ENCODE data around the gene MRPS10.

DNA sequence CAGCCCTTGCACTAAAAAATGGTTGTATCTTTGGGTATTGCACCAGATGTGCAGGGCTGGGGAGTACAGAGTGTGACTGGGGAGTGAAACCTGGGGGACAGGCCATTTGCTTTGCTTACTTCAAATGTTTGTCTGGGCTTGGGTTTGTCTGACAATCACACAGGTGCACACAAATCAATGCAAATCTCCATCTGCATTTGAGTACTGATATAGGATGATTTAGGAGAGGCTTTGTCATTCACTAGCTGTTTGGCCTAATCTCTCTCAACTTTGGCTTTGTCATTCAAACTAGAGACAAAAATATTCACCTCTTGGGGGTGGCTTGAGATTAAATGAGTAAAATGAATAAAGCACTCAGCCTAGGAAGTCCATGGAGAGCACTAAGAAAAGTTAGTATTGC lies 40.7 kb downstream of the MRPS10 start:
- TF ChIP-seq CTCF (IDR thresholded peaks at IDR 0.05) (no peak), POLR2A (IDR thresholded peaks at IDR 0.05; ENCODE audit: low read length) (no peak), RFX5 (IDR thresholded peaks at IDR 0.05) (no peak), RCOR1 (IDR thresholded peaks at IDR 0.05; ENCODE audit: low read depth, low read length) (no peak), EHMT2 (IDR thresholded peaks at IDR 0.05; ENCODE audit: low read depth) (no peak), GATA3 (IDR thresholded peaks at IDR 0.05; ENCODE audit: borderline replicate concordance) (no peak), ZSCAN20 (CRISPR knock-in tag; IDR thresholded peaks at IDR 0.05) (no peak), FOSL2 (IDR thresholded peaks at IDR 0.05) (no peak), FOSL2 (CRISPR knock-in tag; IDR thresholded peaks at IDR 0.05) (no peak), RAD21 (conservative IDR thresholded peaks at IDR 0.05 in 1 of 2, IDR thresholded peaks at IDR 0.05 in 1 of 2) (no peak), ESRRA (IDR thresholded peaks at IDR 0.05; ENCODE audit: borderline replicate concordance, low read length) (no peak), MAZ (IDR thresholded peaks at IDR 0.05; ENCODE audit: borderline replicate concordance, low read depth, low read length) (no peak), MYC (IDR thresholded peaks at IDR 0.05; ENCODE audit: borderline replicate concordance, low read length) (no peak), CBX2 (IDR thresholded peaks at IDR 0.05; ENCODE audit: borderline replicate concordance, low read depth) (no peak), HMGXB4 (CRISPR knock-in tag; IDR thresholded peaks at IDR 0.05; ENCODE audit: borderline replicate concordance) (no peak)
